Tibial nerve (tissue), 4 donors: ENCODE data around the gene UBE2E1. TPM values are rescaled to one million over a fixed set of nuclear protein-coding genes. Genes with fewer than 3 reads are reported as not detected.
"Not testable (repeated sequence)": the region's sequence is repeated elsewhere in the genome, so short reads cannot be mapped to it uniquely, and the experiment has no call there.

Source experiments
- DNase-seq, 2 donors: peaks; one replicate each; pipeline ENCODE4 v3.0.0-alpha.2; 2019; ENCODE audit warnings: low spot score in 2 of 2
- H3K27ac ChIP-seq, 4 donors: fragments of 200-600 bp; sonication (generic) in 3 of 4; one replicate each; pipeline ENCODE4 v1.5.1; 2017 to 2019; ENCODE audit warnings: mild to moderate bottlenecking in 1 of 4
- H3K27me3 ChIP-seq, 2 donors: fragments of 200-600 bp; sonication (generic) in 1 of 2; one replicate each; pipeline versions ENCODE4 v1.5.1 to v1.6.0; 2017 to 2019
- H3K36me3 ChIP-seq, 3 donors: fragments of 200-600 bp; sonication (generic); one replicate each; pipeline ENCODE4 v1.5.1; 2018 to 2019
- H3K4me1 ChIP-seq, 4 donors: fragments of 200-600 bp; sonication (generic) in 3 of 4; one replicate each; pipeline ENCODE4 v1.5.1; 2017 to 2019
- H3K4me3 ChIP-seq, 4 donors: fragments of 200-600 bp; sonication (generic) in 3 of 4; one replicate each; pipeline ENCODE4 v1.5.1; 2017 to 2019; ENCODE audit warnings: mild to moderate bottlenecking in 1 of 4, moderate library complexity in 1 of 4
- H3K9me3 ChIP-seq, 4 donors: fragments of 200-600 bp; sonication (generic) in 3 of 4; one replicate each; pipeline ENCODE4 v1.5.1; 2017 to 2019
- EP300 ChIP-seq, 2 donors: sonication (generic); formaldehyde crosslinking; IDR thresholded peaks; one replicate each; pipeline ENCODE4 v1.6.1; 2017; ENCODE audit warnings: antibody characterized with exemption in 2 of 2, mild to moderate bottlenecking in 1 of 2
- POLR2A ChIP-seq, 2 donors: fragments of 450-650 bp; IDR thresholded peaks; one replicate each; pipeline ENCODE4 v1.6.1; 2017; ENCODE audit warnings: antibody characterized with exemption in 2 of 2, mild to moderate bottlenecking in 2 of 2, moderate library complexity in 2 of 2
- WGBS, 2 donors: methylation state at CpG; one replicate each; pipeline ENCODE4 v1.1.5; 2018; 5-methylcytosine and 5-hydroxymethylcytosine counted together
- total RNA-seq, 4 donors: library from RNA; depleted of rRNA; stranded (reverse); fragments of >200 nt; gene quantifications; one replicate each; pipeline ENCODE4 v1.1.0, GENCODE V29; 2016
- TF ChIP-seq, protein P1 (sequence below), 5 experiments: fragments of 200-600 bp in 3 of 5; fragments of 450-650 bp in 2 of 5; sonication (generic) in 3 of 5; IDR thresholded peaks; one replicate each; pipeline ENCODE4 v1.5.1; 2016 to 2019; ENCODE audit warnings: antibody characterized with exemption in 5 of 5, mild to moderate bottlenecking in 3 of 5, moderate library complexity in 2 of 5

Gene UBE2E1
- total RNA-seq, 4 donors from 2014 or later: 55.1 to 132 (median 99.5) TPM

GRCh38 chr3:23837286-23837685 is 31.5 kb downstream of the UBE2E1 start:
- H3K9me3 ChIP-seq: no peaks in the 10 kb centered on the region
- TF ChIP-seq, protein P1, sequence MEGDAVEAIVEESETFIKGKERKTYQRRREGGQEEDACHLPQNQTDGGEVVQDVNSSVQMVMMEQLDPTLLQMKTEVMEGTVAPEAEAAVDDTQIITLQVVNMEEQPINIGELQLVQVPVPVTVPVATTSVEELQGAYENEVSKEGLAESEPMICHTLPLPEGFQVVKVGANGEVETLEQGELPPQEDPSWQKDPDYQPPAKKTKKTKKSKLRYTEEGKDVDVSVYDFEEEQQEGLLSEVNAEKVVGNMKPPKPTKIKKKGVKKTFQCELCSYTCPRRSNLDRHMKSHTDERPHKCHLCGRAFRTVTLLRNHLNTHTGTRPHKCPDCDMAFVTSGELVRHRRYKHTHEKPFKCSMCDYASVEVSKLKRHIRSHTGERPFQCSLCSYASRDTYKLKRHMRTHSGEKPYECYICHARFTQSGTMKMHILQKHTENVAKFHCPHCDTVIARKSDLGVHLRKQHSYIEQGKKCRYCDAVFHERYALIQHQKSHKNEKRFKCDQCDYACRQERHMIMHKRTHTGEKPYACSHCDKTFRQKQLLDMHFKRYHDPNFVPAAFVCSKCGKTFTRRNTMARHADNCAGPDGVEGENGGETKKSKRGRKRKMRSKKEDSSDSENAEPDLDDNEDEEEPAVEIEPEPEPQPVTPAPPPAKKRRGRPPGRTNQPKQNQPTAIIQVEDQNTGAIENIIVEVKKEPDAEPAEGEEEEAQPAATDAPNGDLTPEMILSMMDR (IDR thresholded peaks at IDR 0.05): no peak
- TF ChIP-seq EP300 (IDR thresholded peaks at IDR 0.05) (no peak), POLR2A (IDR thresholded peaks at IDR 0.05) (no peak)
- no peak overlapping the region for H3K27ac ChIP-seq
- no peak overlapping the region for H3K4me3 ChIP-seq
- H3K27me3 ChIP-seq: no peaks in the 10 kb centered on the region
- no peak for DNase-seq
- peaks cover 0 to 43% (median 12%) of the 10 kb centered on the region in 4 donors for H3K4me1 ChIP-seq
- 73 to 78% methylated on average over 1 of the region's 1 CpG for WGBS, 2 donors
- no peaks in the 10 kb centered on the region for H3K36me3 ChIP-seq

DNA sequence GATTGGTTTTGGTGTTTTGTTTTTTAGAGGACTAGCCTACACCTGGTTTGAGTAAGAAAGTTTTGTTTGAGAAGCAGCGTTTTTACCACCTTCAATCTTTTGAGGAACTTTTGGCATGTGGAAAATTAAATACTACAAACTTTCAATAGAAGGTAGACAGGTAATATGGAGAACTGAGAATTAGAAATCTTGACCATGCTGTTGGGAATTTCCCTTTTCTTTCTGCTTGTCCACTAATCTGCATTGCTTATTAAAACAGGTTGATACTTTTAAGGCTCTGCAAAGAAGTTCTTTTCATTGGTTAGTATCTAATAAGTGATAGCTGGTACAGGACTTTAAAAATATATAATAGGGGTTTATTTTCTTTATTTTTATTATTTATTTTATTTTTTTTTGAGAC is 31.9 kb downstream of the UBE2E1 start:
- no peak for DNase-seq
- no peak overlapping the region for H3K27ac ChIP-seq
- WGBS, 2 donors: 81 to 91% methylated on average over 1 of the region's 1 CpG
- TF ChIP-seq, protein P1 (IDR thresholded peaks at IDR 0.05): no peak
- TF ChIP-seq EP300 (IDR thresholded peaks at IDR 0.05): no peak
- TF ChIP-seq POLR2A (IDR thresholded peaks at IDR 0.05): no peak
- H3K4me3 ChIP-seq: no peak overlapping the region
- no peaks in the 10 kb centered on the region for H3K36me3 ChIP-seq
- peaks cover 0 to 43% (median 12%) of the 10 kb centered on the region in 4 donors for H3K4me1 ChIP-seq
- no peaks in the 10 kb centered on the region for H3K9me3 ChIP-seq
- no peaks in the 10 kb centered on the region for H3K27me3 ChIP-seq

DNA sequence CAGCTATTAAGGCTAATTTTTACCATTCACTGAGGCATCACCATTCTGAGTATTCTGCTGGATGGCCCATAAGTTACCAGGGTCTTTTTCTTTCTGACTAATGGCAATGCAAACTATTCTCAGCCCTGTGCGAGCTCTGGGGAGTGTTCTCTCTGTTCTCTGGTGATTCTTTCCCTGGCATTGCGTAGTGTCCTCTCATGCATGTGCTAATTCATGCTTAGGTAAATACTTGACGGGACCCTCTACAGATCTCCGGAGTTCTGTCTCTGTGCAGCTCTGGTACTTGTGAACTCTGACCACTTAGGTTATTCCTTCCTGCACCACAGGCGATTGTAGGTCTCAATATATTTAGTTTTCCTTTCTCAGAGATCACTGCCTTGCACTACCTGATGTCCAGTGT is 34.8 kb downstream of the UBE2E1 start:
- TF ChIP-seq POLR2A (IDR thresholded peaks at IDR 0.05) (no peak), EP300 (IDR thresholded peaks at IDR 0.05) (no peak)
- TF ChIP-seq, protein P1 (IDR thresholded peaks at IDR 0.05): no peak
- no peak overlapping the region for H3K4me3 ChIP-seq
- H3K9me3 ChIP-seq: no peaks in the 10 kb centered on the region
- peaks cover 0 to 47% (median 9%) of the 10 kb centered on the region in 4 donors for H3K4me1 ChIP-seq
- H3K27ac ChIP-seq: no peak overlapping the region
- DNase-seq: no peak
- 70 to 74% methylated on average over 5 of the region's 5 CpGs for WGBS, 2 donors
- no peaks in the 10 kb centered on the region for H3K27me3 ChIP-seq
- no peaks in the 10 kb centered on the region for H3K36me3 ChIP-seq

DNA sequence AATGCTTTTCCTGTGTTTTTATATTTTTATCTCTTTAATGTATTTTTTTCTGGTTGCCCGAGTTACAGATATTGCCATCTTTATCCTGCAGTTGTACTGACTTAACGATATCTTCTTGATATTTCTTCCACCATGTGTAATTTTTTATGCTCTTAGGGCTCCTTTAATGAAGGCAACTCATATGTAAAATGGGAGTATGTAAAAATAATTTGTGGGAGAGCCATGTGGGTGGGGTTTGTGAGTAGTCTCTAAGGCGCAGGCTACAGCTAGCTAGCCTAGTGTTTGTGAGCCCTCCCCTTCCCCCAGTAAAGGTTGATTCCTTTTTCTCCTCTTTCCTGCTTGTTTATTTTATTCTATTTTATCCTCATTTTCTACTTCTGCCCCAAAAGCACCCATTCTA is 38.1 kb downstream of the UBE2E1 start:
- Histone ChIP-seq H3K9me3 (no peaks in the 10 kb centered on the region), H3K27me3 (no peaks in the 10 kb centered on the region), H3K27ac (no peak overlapping the region), H3K36me3 (no peaks in the 10 kb centered on the region), H3K4me1 (peaks cover 0 to 24% (median 0%) of the 10 kb centered on the region in 4 donors), H3K4me3 (no peak overlapping the region)
- no peak for DNase-seq
- 89 to 94% methylated on average over 3 of the region's 3 CpGs for WGBS, 2 donors
- TF ChIP-seq POLR2A (IDR thresholded peaks at IDR 0.05) (no peak), EP300 (IDR thresholded peaks at IDR 0.05) (no peak)
- TF ChIP-seq, protein P1 (IDR thresholded peaks at IDR 0.05): no peak

DNA sequence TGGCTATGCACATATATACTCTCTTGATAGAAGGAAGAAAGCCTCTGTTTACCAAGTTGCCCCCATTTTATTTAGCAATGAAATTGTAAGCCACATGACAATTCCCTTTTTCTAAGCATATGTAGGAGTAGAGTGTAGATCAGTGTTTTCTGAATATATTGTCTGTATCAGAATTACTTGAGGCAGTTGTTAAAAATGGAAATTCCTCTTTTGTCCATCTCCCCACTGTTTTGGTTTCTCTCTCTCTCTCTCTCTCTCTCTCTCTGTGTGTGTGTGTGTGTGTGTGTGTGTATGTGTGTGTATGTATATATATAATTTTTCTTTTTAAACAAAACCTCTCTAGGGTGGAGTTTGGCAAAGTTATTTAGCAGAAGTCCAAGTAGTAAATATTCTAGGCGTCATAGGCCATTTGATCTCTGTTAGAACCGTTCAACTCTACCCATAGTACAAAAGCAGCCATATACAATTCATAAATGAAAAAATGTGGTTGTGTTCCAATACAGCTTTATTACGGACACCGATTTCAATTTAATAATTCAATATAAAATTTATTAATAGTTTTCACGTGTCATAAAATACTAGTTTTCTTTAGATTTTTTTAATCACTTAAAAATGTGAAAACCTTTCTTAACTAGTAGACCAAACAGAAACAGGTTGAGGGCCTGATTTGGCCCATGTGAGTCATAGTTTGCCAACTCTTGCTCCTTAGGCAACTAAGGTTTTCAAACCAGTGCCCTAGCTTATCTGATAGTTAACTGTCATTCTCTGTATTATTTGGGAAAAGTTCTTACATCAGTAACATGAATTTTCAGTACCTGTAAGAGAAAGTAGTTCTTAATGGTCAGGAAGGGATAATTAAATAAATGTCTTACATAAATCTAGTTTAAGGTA is 39.8 kb downstream of the UBE2E1 start:
- no peaks in the 10 kb centered on the region for H3K36me3 ChIP-seq

GRCh38 chr3:23849462-23849861 is 43.7 kb downstream of the UBE2E1 start:
- H3K27me3 ChIP-seq, H3K36me3 ChIP-seq, H3K4me3 ChIP-seq, H3K4me1 ChIP-seq, H3K9me3 ChIP-seq, DNase-seq, H3K27ac ChIP-seq: not testable (repeated sequence)
- 70 to 78% methylated on average over 2 of the region's 2 CpGs for WGBS, 2 donors

More for the DNA sequence above, 39.8 kb downstream of the UBE2E1 start:
- H3K27me3 ChIP-seq: no peaks in the 10 kb centered on the region
- no peak overlapping the region for H3K27ac ChIP-seq
- H3K4me3 ChIP-seq: no peak overlapping the region
- 57 to 58% methylated on average over 5 of the region's 5 CpGs for WGBS, 2 donors
- no peak for DNase-seq
- peaks cover 0 to 20% (median 0%) of the 10 kb centered on the region in 4 donors for H3K4me1 ChIP-seq
- TF ChIP-seq, protein P1 (IDR thresholded peaks at IDR 0.05): no peak
- TF ChIP-seq EP300 (IDR thresholded peaks at IDR 0.05): no peak
- no peak for TF ChIP-seq POLR2A (IDR thresholded peaks at IDR 0.05)
- no peaks in the 10 kb centered on the region for H3K9me3 ChIP-seq
